ENCODE measurements around the gene SLC24A5.

DNA sequence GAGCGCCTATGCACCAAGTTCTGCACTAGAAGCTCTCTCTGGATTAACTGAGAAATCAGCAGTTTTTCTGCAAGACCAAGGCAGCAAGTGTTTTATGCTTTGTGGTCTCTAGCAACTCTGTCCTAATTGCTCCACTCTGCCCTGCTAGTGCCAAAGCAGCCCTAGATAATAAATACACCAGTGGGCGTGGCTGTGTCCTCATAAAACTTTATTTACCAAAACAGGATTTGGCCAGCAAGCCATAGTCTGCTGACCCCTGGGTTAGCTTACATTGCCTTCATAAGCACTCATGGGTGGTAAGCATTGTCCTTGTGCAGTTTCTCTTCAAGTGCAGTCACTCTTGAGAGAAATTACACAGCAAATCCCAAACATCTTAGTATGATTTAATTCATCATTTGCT lies 30.7 kb upstream of the SLC24A5 start:
- TF ChIP-seq, protein P1, sequence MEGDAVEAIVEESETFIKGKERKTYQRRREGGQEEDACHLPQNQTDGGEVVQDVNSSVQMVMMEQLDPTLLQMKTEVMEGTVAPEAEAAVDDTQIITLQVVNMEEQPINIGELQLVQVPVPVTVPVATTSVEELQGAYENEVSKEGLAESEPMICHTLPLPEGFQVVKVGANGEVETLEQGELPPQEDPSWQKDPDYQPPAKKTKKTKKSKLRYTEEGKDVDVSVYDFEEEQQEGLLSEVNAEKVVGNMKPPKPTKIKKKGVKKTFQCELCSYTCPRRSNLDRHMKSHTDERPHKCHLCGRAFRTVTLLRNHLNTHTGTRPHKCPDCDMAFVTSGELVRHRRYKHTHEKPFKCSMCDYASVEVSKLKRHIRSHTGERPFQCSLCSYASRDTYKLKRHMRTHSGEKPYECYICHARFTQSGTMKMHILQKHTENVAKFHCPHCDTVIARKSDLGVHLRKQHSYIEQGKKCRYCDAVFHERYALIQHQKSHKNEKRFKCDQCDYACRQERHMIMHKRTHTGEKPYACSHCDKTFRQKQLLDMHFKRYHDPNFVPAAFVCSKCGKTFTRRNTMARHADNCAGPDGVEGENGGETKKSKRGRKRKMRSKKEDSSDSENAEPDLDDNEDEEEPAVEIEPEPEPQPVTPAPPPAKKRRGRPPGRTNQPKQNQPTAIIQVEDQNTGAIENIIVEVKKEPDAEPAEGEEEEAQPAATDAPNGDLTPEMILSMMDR (IDR thresholded peaks at IDR 0.05): no peak
- no peak for TF ChIP-seq POLR2A (IDR thresholded peaks at IDR 0.05)

Measured in vagina (tissue), 2 donors.